Measurements from ENCODE around the gene CNTFR.

CNTFR gene

GRCh38 chr9:34505370-34506120, 84.0 kb downstream of the CNTFR start:
- DNase-seq: no peak

- DNase-seq: no peak
These were observed 86.1 kb downstream of the CNTFR start for GRCh38 chr9:34503406-34503805.

- DNase-seq: no peak
These were observed 86.6 kb downstream of the CNTFR start for GRCh38 chr9:34502891-34503290.

GRCh38 chr9:34502471-34502870, 87.1 kb downstream of the CNTFR start:
- no peak for DNase-seq

GRCh38 chr9:34501889-34502425, 87.6 kb downstream of the CNTFR start:
- DNase-seq: no peak
